ENCODE measurements around the gene CCDC12. TPM values are rescaled to one million over a fixed set of nuclear protein-coding genes. Genes with fewer than 3 reads are reported as not detected.

The CCDC12 gene
- total RNA-seq, 1 donor from 2014 or later: 64.3 TPM

DNA sequence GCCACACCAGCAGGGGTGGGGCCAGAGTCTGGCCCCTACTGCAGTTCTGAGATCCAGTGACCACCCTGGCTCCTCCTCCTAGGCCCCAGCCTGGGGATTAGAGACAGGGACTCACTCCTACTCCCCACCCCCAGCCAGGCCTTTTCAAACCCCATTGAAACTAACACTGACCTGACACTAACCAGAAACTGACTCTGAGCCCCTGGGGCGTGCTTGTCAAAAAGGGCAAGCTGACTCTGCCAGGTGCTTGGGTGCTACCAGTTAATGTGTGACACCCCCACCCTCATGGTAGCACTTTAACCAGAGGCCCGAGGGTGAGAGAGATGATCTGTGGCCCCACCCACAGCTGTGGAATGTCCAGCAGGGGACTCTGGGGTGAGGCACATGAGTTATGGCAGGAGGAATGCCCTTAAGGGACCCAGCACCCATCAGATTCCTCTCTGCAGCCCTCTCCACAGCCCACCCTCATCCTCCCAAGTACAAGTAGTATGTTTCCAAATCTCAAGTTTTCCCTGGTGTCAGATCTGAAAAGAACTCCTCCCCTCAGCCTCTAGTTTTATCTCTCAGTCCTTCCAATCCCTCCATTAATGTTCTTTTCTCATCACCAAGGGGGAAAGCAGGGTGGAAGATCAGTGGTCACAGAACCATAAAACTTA is 97.6 kb downstream of the CCDC12 start:
- Mint-ChIP-seq H3K4me1 (ENCODE audit: low read depth) (no peaks in the 10 kb centered on the region), H3K36me3 (ENCODE audit: insufficient read depth) (no peaks in the 10 kb centered on the region), H3K27ac (no peak overlapping the region), H3K27me3 (peaks cover 55% of the 10 kb centered on the region), H3K9me3 (ENCODE audit: low read depth) (no peaks in the 10 kb centered on the region), H3K4me3 (ENCODE audit: low read depth) (no peak overlapping the region)
- TF ChIP-seq, protein P1, sequence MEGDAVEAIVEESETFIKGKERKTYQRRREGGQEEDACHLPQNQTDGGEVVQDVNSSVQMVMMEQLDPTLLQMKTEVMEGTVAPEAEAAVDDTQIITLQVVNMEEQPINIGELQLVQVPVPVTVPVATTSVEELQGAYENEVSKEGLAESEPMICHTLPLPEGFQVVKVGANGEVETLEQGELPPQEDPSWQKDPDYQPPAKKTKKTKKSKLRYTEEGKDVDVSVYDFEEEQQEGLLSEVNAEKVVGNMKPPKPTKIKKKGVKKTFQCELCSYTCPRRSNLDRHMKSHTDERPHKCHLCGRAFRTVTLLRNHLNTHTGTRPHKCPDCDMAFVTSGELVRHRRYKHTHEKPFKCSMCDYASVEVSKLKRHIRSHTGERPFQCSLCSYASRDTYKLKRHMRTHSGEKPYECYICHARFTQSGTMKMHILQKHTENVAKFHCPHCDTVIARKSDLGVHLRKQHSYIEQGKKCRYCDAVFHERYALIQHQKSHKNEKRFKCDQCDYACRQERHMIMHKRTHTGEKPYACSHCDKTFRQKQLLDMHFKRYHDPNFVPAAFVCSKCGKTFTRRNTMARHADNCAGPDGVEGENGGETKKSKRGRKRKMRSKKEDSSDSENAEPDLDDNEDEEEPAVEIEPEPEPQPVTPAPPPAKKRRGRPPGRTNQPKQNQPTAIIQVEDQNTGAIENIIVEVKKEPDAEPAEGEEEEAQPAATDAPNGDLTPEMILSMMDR (IDR thresholded peaks at IDR 0.05; ENCODE audit: unreplicated experiment): no peak
- no peak for DNase-seq (ENCODE audit: low spot score, unreplicated experiment)

DNA sequence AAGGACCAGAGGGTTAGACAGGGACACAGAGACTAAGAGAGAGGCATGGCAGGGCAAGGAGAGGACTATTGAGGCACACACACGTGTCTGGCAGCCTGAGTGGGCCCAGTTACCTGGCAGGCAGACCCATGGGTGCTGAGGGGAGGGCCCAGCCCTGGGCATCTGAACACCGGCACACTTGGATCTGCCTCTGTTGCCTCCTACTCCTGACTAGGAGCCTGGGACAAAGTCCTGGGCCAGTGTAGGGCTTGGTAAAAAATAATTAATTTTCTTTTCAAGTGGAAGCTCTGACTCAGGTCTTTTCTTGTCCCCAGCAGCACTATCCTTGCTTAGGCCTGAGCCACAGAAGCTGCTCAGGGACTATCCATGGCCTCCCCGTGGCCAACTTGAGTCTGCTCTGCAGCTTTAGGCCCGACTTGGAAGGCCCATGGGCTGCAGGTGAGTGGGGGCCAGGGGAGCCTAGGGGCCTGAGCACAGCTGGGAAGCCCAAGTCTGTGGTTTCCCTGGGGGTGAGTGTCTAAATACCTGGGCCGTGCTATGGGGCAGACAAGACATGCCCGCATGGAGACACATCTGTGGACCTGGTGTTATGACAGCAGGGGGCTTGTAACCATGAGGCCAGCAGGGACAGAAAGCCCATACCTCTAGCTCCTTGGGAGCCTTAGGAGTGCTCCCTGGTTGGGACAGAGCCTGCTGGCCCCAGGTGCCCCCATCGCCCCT is 99.0 kb downstream of the CCDC12 start, which contains the start of gene PTH1R:
Gene PTH1R, plus strand, starts transcription at position 316 of the 720 bp plus-strand sequence. CDS start 5,839 bp downstream, outside the sequence.
- no peaks in the 10 kb centered on the region for H3K9me3 Mint-ChIP-seq (ENCODE audit: low read depth)
- H3K36me3 Mint-ChIP-seq (ENCODE audit: insufficient read depth): no peaks in the 10 kb centered on the region
- TF ChIP-seq, protein P1 (IDR thresholded peaks at IDR 0.05; ENCODE audit: unreplicated experiment): no peak
- DNase-seq (ENCODE audit: low spot score, unreplicated experiment): no peak
- H3K27ac Mint-ChIP-seq: no peak within 1 kb of the TSS
- peaks cover 55% of the 10 kb centered on the region for H3K27me3 Mint-ChIP-seq
- no peaks in the 10 kb centered on the region for H3K4me1 Mint-ChIP-seq (ENCODE audit: low read depth)
- H3K4me3 Mint-ChIP-seq (ENCODE audit: low read depth): no peak within 1 kb of the TSS

DNA sequence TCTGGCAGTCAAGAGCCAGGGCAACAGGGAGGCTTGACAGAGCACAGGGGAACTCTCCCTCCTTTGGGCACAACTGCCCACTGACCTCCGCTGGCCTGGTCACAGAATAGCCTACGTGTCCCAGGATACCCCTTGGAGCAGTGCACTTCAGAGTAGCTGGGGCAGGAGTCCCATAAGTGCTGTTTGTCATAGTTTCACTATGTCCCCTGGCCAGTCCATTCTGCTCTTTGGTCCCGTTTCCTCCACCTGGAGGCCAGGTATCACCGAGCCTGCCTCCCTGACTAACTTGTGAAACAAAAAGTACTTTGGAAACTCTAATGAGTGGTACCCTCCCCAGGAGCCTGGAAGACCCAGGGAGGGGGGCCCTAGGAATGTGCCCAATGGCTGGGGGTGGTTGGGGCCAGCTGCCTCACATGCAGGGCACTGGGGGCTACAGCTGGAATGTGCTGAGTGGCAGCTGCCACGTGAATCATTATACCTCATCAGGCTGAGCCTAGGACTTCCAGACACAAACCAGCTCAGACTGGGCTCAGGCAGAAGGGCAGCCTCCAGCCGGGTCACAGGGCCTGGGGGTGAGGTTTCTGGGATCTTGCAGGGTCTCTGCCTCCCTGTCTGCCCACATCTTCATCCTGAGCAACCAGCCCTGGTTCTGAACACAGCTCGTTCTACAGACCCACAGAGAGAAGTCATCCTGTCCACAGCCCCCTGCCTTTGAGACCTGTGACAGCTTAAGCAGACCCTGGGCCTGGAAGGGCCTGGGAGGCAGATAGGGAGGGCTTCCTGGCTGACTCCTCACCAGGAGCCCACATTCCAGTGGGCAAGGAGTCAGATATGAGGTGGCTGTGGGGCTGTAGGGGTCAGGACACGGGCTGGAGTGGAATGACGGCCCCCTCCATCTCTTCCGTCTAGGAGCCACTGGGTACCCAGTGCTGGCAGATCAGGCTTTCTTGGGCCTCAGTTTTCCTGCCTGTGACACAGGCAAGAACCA is 99.9 kb downstream of the CCDC12 start:
- DNase-seq (ENCODE audit: low spot score, unreplicated experiment): no peak
- TF ChIP-seq, protein P1 (IDR thresholded peaks at IDR 0.05; ENCODE audit: unreplicated experiment): no peak

DNA sequence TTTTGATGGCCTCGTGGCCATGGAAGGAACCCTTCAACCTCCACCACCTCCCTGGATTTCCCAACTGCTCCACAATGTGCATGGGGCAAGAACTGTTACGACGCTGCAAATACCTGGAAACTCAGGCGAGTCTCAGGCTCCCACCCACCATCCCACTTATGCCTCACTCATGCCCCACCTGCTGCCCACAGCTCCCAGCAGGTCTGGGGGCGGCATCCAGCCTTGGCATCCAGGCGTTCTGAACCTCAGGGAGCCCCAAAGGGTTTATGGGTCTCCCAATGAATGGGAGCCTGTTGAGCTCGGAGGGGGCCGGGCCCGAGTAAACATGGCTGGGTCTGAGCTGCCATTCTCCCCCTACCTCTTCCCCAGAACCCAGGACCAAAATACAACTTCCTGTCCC is 101.0 kb downstream of the CCDC12 start:
- no peaks in the 10 kb centered on the region for H3K4me1 Mint-ChIP-seq (ENCODE audit: low read depth)
- H3K4me3 Mint-ChIP-seq (ENCODE audit: low read depth): no peak overlapping the region
- TF ChIP-seq, protein P1 (IDR thresholded peaks at IDR 0.05; ENCODE audit: unreplicated experiment): no peak
- DNase-seq (ENCODE audit: low spot score, unreplicated experiment): no peak
- H3K36me3 Mint-ChIP-seq (ENCODE audit: insufficient read depth): no peaks in the 10 kb centered on the region
- peaks cover 53% of the 10 kb centered on the region for H3K27me3 Mint-ChIP-seq
- no peak overlapping the region for H3K27ac Mint-ChIP-seq
- H3K9me3 Mint-ChIP-seq (ENCODE audit: low read depth): no peaks in the 10 kb centered on the region

More for the DNA sequence above, 99.9 kb downstream of the CCDC12 start:
- no peaks in the 10 kb centered on the region for H3K4me1 Mint-ChIP-seq (ENCODE audit: low read depth)
- H3K27ac Mint-ChIP-seq: no peak overlapping the region
- H3K9me3 Mint-ChIP-seq (ENCODE audit: low read depth): no peaks in the 10 kb centered on the region
- peaks cover 52% of the 10 kb centered on the region for H3K27me3 Mint-ChIP-seq
- no peaks in the 10 kb centered on the region for H3K36me3 Mint-ChIP-seq (ENCODE audit: insufficient read depth)
- H3K4me3 Mint-ChIP-seq (ENCODE audit: low read depth): no peak overlapping the region

DNA sequence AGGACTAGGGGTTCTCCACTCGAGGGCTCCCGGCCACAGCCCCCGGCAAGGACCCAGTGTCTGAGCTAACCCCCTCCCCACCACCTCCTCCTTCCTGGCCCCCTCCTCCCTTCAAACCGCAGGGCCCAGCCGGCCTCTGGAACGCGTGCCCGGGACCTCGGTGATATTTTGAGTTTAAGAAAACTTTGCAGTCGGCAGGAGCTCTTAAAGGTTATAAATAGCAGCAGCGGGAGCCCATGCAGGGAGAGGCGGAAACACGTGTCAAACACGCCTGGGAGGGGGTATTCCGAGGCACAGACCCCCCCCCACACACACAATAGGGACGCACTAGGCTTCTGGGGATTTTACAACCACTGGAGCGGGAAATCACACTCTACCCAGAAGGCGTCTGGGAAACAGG is 102.1 kb downstream of the CCDC12 start:
- DNase-seq (ENCODE audit: low spot score, unreplicated experiment): no peak
- Mint-ChIP-seq H3K4me1 (ENCODE audit: low read depth) (no peaks in the 10 kb centered on the region), H3K27ac (no peak overlapping the region), H3K27me3 (peaks cover 50% of the 10 kb centered on the region), H3K36me3 (ENCODE audit: insufficient read depth) (no peaks in the 10 kb centered on the region), H3K9me3 (ENCODE audit: low read depth) (no peaks in the 10 kb centered on the region), H3K4me3 (ENCODE audit: low read depth) (no peak overlapping the region)
- TF ChIP-seq, protein P1 (IDR thresholded peaks at IDR 0.05; ENCODE audit: unreplicated experiment): no peak

Data from progenitor cell of endocrine pancreas (in vitro differentiated cells).